ENCODE data around the gene FRK. TPM values are rescaled to one million over a fixed set of nuclear protein-coding genes. Genes with fewer than 3 reads are reported as not detected.
"Not testable (repeated sequence)": the region's sequence is repeated elsewhere in the genome, so short reads cannot be mapped to it uniquely, and the experiment has no call there.

The FRK gene
- total RNA-seq, 1 donor from 2014 or later, result 7.4 TPM

DNA sequence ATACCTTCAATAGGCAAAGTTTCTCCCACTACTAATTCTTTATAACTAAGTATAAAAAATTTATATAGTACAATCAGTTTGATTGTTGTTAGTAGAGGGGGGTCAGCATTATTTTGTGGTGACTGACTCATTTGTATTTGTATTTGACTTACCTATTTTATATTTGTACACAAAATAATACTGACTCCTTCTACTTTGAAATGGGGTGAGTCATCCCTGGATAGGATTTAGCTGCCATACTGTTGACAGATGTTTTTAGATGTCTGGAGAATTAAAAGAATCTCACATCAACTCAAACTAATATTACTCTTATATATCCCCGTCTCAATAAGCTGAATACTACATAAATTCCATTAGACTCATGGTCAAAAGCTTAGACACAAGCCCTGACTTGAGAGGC lies 114.9 kb downstream of the FRK start:
- Histone ChIP-seq H3K27ac (no peak overlapping the region), H3K4me3 (no peak overlapping the region), H3K27me3 (ENCODE audit: low read depth) (no peaks in the 10 kb centered on the region), H3K9me3 (no peaks in the 10 kb centered on the region), H3K4me1 (no peaks in the 10 kb centered on the region), H3K36me3 (peaks cover 17% of the 10 kb centered on the region)
- DNase-seq, result no peak
- TF ChIP-seq, protein P1, sequence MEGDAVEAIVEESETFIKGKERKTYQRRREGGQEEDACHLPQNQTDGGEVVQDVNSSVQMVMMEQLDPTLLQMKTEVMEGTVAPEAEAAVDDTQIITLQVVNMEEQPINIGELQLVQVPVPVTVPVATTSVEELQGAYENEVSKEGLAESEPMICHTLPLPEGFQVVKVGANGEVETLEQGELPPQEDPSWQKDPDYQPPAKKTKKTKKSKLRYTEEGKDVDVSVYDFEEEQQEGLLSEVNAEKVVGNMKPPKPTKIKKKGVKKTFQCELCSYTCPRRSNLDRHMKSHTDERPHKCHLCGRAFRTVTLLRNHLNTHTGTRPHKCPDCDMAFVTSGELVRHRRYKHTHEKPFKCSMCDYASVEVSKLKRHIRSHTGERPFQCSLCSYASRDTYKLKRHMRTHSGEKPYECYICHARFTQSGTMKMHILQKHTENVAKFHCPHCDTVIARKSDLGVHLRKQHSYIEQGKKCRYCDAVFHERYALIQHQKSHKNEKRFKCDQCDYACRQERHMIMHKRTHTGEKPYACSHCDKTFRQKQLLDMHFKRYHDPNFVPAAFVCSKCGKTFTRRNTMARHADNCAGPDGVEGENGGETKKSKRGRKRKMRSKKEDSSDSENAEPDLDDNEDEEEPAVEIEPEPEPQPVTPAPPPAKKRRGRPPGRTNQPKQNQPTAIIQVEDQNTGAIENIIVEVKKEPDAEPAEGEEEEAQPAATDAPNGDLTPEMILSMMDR (IDR thresholded peaks at IDR 0.05), result no peak
- intact Hi-C loops (cut with DNase I), result no loop called here
- no peak for ATAC-seq

DNA sequence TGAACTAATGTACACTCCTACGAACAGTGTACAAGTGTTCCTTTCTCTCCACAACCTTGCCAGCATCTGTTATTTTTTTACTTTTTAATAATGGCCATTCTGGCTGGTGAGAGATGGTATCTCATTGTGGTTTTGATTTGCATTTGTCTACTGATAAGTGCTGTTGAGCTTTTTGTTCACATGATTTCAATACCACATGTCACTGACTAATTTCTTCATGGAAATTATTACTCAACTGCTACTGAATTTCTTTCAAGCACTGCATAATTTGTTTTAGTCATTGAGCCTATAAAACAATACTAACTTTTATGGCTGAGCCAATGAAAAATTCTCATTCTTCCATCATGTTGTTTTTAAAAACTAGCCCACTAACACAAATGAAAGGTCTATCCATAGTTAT lies 115.4 kb downstream of the FRK start:
- TF ChIP-seq, protein P1 (IDR thresholded peaks at IDR 0.05), result no peak
- ATAC-seq, result no peak
- peaks cover 17% of the 10 kb centered on the region for H3K36me3 ChIP-seq

DNA sequence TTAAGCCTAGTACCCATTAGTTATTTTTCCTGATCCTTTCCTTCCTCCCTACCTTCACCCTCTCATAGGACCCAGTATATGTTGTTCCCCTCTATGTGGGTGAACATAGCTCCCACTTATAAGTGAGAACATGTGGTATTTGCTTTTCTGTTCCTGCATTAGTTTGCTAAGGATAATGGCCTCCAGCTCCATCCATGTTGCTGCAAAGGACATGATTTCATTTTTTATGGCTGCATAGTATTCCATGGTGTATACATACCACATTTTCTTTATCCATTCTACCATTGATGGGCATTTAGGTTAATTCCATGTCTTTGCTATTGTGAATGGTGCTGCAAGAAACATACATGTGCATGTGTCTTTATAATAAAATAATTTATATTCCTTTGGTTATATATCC lies 115.9 kb downstream of the FRK start:
- H3K27ac ChIP-seq; intact Hi-C loops (cut with DNase I); H3K9me3 ChIP-seq; H3K4me1 ChIP-seq; ATAC-seq; H3K27me3 ChIP-seq (ENCODE audit: low read depth); DNase-seq; H3K4me3 ChIP-seq: not testable (repeated sequence)
- H3K36me3 ChIP-seq, result peaks cover 17% of the 10 kb centered on the region

More for the DNA sequence above, 115.4 kb downstream of the FRK start:
- no peak overlapping the region for H3K4me3 ChIP-seq
- no peak for DNase-seq
- H3K4me1 ChIP-seq, result no peaks in the 10 kb centered on the region
- peaks cover 2% of the 10 kb centered on the region for H3K9me3 ChIP-seq
- H3K27me3 ChIP-seq (ENCODE audit: low read depth), result no peaks in the 10 kb centered on the region
- intact Hi-C loops (cut with DNase I), result no loop called here
- no peak overlapping the region for H3K27ac ChIP-seq

DNA sequence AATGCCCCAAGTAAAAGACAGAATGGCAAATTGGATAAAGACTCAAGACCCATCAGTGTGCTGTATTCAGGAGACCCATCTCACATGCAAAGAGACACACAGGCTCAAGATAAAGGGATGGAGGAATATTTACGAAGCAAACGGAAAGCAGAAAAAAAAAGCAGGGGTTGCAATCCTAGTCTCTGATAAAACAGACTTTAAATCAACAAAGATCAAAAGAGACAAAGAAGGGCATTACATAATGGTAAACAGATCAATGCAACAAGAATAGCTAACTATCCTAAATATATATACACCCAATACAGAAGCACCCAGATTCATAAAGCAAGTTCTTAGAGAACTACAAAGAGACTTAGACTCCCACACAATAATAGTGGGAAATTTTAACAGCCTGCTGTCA lies 123.2 kb downstream of the FRK start:
- H3K36me3 ChIP-seq; intact Hi-C loops (cut with DNase I); H3K4me3 ChIP-seq; H3K9me3 ChIP-seq; H3K27me3 ChIP-seq (ENCODE audit: low read depth); DNase-seq; H3K27ac ChIP-seq; H3K4me1 ChIP-seq; ATAC-seq: not testable (repeated sequence)

DNA sequence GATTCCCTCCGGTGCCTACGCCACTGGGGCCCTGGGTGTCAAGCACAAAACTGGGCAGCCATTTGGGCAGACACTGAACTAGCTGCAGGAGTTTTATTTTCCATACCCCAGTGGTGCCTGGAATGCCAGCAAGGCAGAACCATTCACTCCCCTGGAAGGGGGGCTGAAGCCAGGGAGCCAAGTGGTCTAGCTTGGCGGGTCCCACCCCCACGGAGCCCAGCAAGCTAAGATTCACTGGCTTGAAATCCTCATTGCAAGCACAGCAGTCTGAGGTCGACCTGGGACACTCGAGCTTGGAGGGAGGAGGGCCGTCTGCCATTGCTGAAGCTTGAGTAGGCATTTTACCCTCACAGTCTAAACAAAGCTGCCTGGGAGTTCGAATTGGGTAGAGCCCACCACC lies 125.3 kb downstream of the FRK start:
- TF ChIP-seq, protein P1 (IDR thresholded peaks at IDR 0.05), result no peak
- peaks cover 1% of the 10 kb centered on the region for H3K9me3 ChIP-seq
- DNase-seq (no peak), ATAC-seq (no peak)
- no peaks in the 10 kb centered on the region for H3K36me3 ChIP-seq
- H3K27ac ChIP-seq, result no peak overlapping the region
- no peaks in the 10 kb centered on the region for H3K27me3 ChIP-seq (ENCODE audit: low read depth)
- intact Hi-C loops (cut with DNase I), result no loop called here
- H3K4me3 ChIP-seq, result no peak overlapping the region
- H3K4me1 ChIP-seq, result no peaks in the 10 kb centered on the region

DNA sequence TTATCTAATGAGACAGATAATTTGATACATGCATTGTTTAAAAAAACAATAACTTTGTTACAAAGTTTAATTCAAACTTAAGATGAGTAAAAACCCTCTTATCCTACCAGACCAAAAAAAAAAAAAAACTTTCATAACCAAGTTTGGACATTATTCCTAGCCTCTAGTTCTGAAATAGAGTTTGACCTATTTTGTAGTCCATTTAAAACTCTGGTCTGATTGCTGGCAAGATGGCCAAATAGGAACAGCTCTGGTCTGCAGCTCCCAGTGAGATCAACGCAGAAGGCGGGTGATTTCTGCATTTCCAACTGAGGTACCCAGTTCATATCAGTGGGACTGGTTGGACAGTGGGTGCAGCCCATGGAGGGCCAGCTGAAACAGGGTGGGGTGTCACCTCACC lies 125.9 kb downstream of the FRK start:
- H3K27ac ChIP-seq, result no peak overlapping the region
- TF ChIP-seq, protein P1 (IDR thresholded peaks at IDR 0.05), result no peak

DNA sequence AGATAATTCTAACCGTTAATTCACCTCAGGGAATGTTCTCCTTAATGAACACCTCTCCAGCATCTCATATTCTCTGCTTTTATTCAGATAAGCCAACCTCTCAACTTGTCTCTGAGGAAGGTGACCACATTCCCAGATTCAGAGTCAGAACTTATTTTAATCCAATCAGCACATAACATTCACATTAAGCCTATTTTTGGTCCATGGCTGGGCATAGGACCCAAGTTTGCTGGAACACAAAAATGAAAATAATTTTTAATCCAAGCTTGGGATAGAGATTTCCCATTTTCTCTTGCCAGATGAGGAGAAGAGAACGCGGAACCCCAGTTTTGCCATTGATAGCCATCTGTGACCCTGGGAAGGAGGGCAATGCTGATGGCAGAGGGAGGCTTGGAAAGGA lies 126.5 kb downstream of the FRK start:
- intact Hi-C loops (cut with DNase I), result no loop called here
- Histone ChIP-seq H3K27ac (no peak overlapping the region), H3K4me3 (no peak overlapping the region), H3K36me3 (no peaks in the 10 kb centered on the region), H3K4me1 (no peaks in the 10 kb centered on the region), H3K9me3 (no peaks in the 10 kb centered on the region), H3K27me3 (ENCODE audit: low read depth) (no peaks in the 10 kb centered on the region)
- TF ChIP-seq, protein P1 (IDR thresholded peaks at IDR 0.05), result no peak
- no peak for ATAC-seq
- no peak for DNase-seq

More for the DNA sequence above, 125.9 kb downstream of the FRK start:
- Histone ChIP-seq H3K9me3 (no peaks in the 10 kb centered on the region), H3K36me3 (no peaks in the 10 kb centered on the region), H3K4me3 (no peak overlapping the region), H3K27me3 (ENCODE audit: low read depth) (no peaks in the 10 kb centered on the region), H3K4me1 (no peaks in the 10 kb centered on the region)
- DNase-seq (no peak), ATAC-seq (no peak)
- intact Hi-C loops (cut with DNase I), result no loop called here
